Uterus (tissue), 4 donors: ENCODE measurements around the gene KRTAP4-5. TPM values are rescaled to one million over a fixed set of nuclear protein-coding genes. Genes with fewer than 3 reads are reported as not detected.
"Not testable (repeated sequence)": the region's sequence is repeated elsewhere in the genome, so short reads cannot be mapped to it uniquely, and the experiment has no call there.

Experiments
- DNase-seq, 2 donors: peaks; one replicate each; pipeline ENCODE4 v3.0.0-alpha.2; 2019 to 2020
- H3K27ac ChIP-seq, 2 donors: fragments of 200-600 bp; sonication (generic); 1 replicate in 1 of 2; 2 replicates in 1 of 2; pipeline ENCODE4 v1.5.1; 2016 to 2018
- H3K27me3 ChIP-seq, 2 donors: fragments of 200-600 bp; sonication (generic); one replicate each; pipeline ENCODE4 v1.5.1; 2018 to 2019; ENCODE audit warnings: control low read depth in 1 of 2
- H3K36me3 ChIP-seq, 2 donors: fragments of 200-600 bp; sonication (generic); one replicate each; pipeline ENCODE4 v1.5.1; 2019; ENCODE audit warnings: control low read depth in 1 of 2
- H3K4me1 ChIP-seq, 2 donors: fragments of 200-600 bp; sonication (generic); one replicate each; pipeline ENCODE4 v1.5.1; 2018 to 2019; ENCODE audit warnings: control low read depth in 1 of 2
- H3K4me3 ChIP-seq, 2 donors: fragments of 200-600 bp; sonication (generic); 1 replicate in 1 of 2; 2 replicates in 1 of 2; pipeline ENCODE4 v1.5.1; 2018 to 2019; ENCODE audit warnings: mild to moderate bottlenecking in 1 of 2
- H3K9me3 ChIP-seq, 2 donors: fragments of 200-600 bp; sonication (generic); one replicate each; pipeline ENCODE4 v1.5.1; 2019; ENCODE audit warnings: control low read depth in 1 of 2
- POLR2A ChIP-seq, 2 donors: fragments of 450-650 bp; IDR thresholded peaks; one replicate each; pipeline ENCODE4 v1.6.1; 2016; ENCODE audit warnings: antibody characterized with exemption in 2 of 2, mild to moderate bottlenecking in 1 of 2, moderate library complexity in 1 of 2
- intact Hi-C: fragments of 100-400 bp; cut with DNase I; formaldehyde crosslinking; loops from one replicate; pipeline ENCODE4 v1.15.1; 2023; ENCODE audit warnings: low total_unique reads
- total RNA-seq, 4 donors: library from RNA; depleted of rRNA in 3 of 4; stranded (reverse); fragments of >200 nt in 3 of 4; gene quantifications; one replicate each; pipeline versions ENCODE4 v1.1.0 to v1.2.4, GENCODE V29; 2014 to 2023
- TF ChIP-seq, protein P1 (sequence below), 4 experiments: fragments of 200-600 bp in 2 of 4; fragments of 450-650 bp in 2 of 4; sonication (generic) in 2 of 4; IDR thresholded peaks; one replicate each; pipeline ENCODE4 v1.5.1; 2016 to 2019; ENCODE audit warnings: antibody characterized with exemption in 4 of 4, mild to moderate bottlenecking in 2 of 4, moderate library complexity in 1 of 4
- donor health status: DM: yes; HTN: yes; CAD: no.

KRTAP4-5 gene
- total RNA-seq, 4 donors from 2014 or later: not detected

DNA sequence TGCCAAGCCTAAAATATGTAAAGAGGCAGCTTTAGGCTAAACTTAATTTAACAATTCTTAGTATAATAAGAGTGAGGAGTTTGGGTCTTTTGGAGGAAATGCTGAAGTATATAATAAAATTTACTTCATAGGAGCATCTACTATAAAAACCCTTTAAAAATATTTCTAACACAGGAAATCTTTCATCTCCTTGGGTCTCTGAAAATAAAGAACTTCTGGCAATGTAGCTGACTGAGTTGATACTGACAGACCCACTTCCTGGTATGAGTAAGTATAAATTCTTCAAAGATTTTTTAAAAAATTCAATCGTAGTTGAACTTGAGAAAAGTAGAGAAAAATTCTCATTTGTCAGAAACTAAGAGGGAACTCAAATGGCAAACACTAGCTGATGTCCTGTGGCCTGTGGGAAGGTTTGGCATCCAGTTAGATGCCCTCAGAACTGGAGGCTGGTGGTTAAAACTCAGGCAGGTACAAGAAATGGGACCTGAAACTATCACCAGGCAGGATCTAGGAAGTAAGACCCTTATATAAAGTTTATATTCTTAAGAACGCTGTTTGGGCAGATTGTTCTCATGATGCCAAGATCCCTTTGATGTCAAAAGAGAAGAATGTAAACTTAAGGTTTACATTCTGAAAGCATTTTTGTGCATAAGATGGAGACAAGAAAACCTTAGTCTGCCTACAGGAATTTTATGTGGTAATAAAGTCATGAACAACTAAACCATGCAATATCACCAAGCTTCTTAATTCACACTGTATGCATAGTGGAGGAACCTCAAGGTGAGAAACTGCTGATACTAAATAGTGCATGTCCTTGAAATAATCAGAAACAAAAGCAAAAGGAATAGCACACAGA lies 15.5 kb downstream of the KRTAP4-5 start:
- no peak overlapping the region for H3K4me3 ChIP-seq
- H3K4me1 ChIP-seq: no peaks in the 10 kb centered on the region
- H3K9me3 ChIP-seq: no peaks in the 10 kb centered on the region
- no peaks in the 10 kb centered on the region for H3K36me3 ChIP-seq
- no peaks in the 10 kb centered on the region for H3K27me3 ChIP-seq
- DNase-seq: no peak
- no peak overlapping the region for H3K27ac ChIP-seq
- intact Hi-C loops: no loop called here
- no peak for TF ChIP-seq POLR2A (IDR thresholded peaks at IDR 0.05)
- TF ChIP-seq, protein P1, sequence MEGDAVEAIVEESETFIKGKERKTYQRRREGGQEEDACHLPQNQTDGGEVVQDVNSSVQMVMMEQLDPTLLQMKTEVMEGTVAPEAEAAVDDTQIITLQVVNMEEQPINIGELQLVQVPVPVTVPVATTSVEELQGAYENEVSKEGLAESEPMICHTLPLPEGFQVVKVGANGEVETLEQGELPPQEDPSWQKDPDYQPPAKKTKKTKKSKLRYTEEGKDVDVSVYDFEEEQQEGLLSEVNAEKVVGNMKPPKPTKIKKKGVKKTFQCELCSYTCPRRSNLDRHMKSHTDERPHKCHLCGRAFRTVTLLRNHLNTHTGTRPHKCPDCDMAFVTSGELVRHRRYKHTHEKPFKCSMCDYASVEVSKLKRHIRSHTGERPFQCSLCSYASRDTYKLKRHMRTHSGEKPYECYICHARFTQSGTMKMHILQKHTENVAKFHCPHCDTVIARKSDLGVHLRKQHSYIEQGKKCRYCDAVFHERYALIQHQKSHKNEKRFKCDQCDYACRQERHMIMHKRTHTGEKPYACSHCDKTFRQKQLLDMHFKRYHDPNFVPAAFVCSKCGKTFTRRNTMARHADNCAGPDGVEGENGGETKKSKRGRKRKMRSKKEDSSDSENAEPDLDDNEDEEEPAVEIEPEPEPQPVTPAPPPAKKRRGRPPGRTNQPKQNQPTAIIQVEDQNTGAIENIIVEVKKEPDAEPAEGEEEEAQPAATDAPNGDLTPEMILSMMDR (IDR thresholded peaks at IDR 0.05): no peak

DNA sequence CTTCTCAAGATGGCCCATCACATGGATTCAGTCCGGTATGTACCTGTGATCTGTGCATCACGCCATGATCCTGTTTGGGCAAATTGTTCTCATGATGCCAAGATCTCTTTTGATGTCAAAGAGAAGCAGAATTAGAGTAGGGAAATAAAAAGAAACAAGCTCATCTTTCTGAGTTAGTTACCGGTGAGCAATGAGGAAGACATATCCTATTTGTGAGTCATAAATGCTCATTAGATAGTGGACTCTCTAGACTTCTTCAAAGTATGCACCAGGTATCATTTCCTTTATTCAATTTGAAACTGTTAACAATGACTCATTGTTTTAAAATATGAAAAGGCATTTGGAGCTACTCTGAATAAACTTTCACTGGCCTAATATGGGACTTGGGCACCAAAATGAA lies 17.6 kb downstream of the KRTAP4-5 start:
- H3K27ac ChIP-seq: no peak overlapping the region
- no peaks in the 10 kb centered on the region for H3K9me3 ChIP-seq
- no peak for DNase-seq
- intact Hi-C loops: no loop called here
- TF ChIP-seq POLR2A (IDR thresholded peaks at IDR 0.05): no peak
- TF ChIP-seq, protein P1 (IDR thresholded peaks at IDR 0.05): no peak
- H3K27me3 ChIP-seq: no peaks in the 10 kb centered on the region
- H3K4me1 ChIP-seq: no peaks in the 10 kb centered on the region
- no peaks in the 10 kb centered on the region for H3K36me3 ChIP-seq
- no peak overlapping the region for H3K4me3 ChIP-seq

DNA sequence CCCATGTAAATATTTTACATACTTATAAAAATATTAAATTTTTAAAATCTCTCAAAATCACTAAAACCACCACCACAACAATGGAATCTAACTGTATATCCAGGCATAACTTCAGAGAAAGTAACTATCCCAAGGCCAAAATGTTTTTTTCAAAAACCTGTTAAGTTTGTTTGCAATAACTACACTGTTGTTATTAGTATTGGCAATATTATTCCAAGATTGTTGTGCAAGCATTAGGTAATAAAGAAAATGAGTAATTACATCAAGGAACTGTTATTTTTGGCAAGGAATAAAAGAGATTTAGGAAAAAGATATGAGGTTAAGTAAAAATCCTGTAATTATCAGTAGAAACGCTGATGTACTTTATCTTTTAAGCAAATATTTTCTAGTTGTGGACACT lies 22.3 kb downstream of the KRTAP4-5 start:
- no peak for TF ChIP-seq POLR2A (IDR thresholded peaks at IDR 0.05)
- TF ChIP-seq, protein P1 (IDR thresholded peaks at IDR 0.05): no peak
- intact Hi-C loops: no loop called here

DNA sequence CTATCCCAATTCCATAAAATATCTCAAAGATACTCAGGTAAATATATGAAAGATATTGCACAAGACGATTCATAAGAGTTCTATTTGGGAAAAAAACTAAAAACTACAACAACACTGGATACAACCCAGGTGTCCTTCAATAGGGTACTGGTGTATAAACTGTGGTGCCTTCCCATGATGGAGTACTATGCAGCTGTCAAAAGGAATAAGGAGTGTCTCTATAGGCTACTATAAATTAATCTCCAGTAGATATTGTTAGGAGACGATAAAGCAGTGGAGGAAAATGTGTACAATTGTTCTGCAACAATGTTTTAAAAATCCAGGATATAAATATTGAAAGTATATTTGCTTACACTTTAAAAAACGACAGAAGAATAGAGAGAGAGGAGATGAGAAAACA lies 23.2 kb downstream of the KRTAP4-5 start:
- Histone ChIP-seq H3K36me3 (no peaks in the 10 kb centered on the region), H3K4me1 (no peaks in the 10 kb centered on the region), H3K27ac (no peak overlapping the region), H3K4me3 (no peak overlapping the region), H3K9me3 (no peaks in the 10 kb centered on the region), H3K27me3 (no peaks in the 10 kb centered on the region)
- intact Hi-C loops: no loop called here
- no peak for TF ChIP-seq POLR2A (IDR thresholded peaks at IDR 0.05)
- TF ChIP-seq, protein P1 (IDR thresholded peaks at IDR 0.05): no peak
- DNase-seq: no peak

More for the DNA sequence above, 22.3 kb downstream of the KRTAP4-5 start:
- DNase-seq: no peak
- H3K27me3 ChIP-seq: no peaks in the 10 kb centered on the region
- no peaks in the 10 kb centered on the region for H3K4me1 ChIP-seq
- H3K9me3 ChIP-seq: no peaks in the 10 kb centered on the region
- no peak overlapping the region for H3K27ac ChIP-seq
- H3K4me3 ChIP-seq: no peak overlapping the region
- no peaks in the 10 kb centered on the region for H3K36me3 ChIP-seq

DNA sequence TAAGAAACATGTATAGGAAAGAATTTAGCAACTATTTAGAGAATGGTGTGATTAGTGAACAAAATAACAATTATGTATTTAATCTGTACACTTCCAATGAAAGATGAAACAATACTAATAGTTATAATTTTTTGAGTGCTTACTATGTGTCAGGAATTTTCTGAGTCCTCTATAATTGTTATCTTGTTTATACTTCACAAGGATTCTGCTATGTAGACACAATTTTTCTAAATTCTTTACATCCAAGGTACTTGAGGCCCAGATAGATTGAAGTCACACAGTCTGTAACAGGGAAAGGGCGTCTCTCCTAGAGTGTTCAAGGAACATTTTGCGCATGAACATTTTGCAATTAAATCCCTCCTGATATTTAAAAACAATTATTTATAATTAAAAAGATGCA lies 24.6 kb downstream of the KRTAP4-5 start:
- intact Hi-C loops: no loop called here
- TF ChIP-seq, protein P1 (IDR thresholded peaks at IDR 0.05): no peak
- TF ChIP-seq POLR2A (IDR thresholded peaks at IDR 0.05): no peak
- no peaks in the 10 kb centered on the region for H3K4me1 ChIP-seq

DNA sequence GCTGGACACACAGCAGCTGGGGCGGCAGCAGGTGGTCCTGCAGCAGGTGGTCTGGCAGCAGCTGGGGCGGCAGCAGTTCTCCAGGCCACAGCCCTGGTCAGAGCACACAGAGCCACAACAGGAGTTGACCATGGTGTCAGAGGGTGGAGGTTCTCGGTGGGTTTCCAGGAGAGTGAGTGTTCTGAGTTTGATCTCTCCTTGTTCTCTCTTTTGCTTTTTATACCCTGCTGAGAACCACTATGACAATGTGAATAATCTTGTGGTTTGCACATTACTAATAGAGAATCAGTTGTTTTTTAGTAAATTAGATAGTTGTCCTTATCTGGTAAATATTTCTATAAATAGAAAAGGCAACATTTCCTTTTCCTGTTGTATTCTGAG lies 25.6 kb downstream of the KRTAP4-5 start, which contains the start of gene KRTAP4-12:
TSS of gene KRTAP4-12 (minus strand) at position 192 of the 381 bp plus-strand sequence. CDS start at position 132, 60 bp downstream.
- H3K27ac ChIP-seq, intact Hi-C loops, H3K4me1 ChIP-seq, H3K36me3 ChIP-seq, H3K4me3 ChIP-seq, H3K27me3 ChIP-seq, DNase-seq, H3K9me3 ChIP-seq: not testable (repeated sequence)

More for the DNA sequence above, 24.6 kb downstream of the KRTAP4-5 start:
- H3K36me3 ChIP-seq: no peaks in the 10 kb centered on the region
- no peak overlapping the region for H3K27ac ChIP-seq
- DNase-seq: no peak
- no peaks in the 10 kb centered on the region for H3K9me3 ChIP-seq
- no peaks in the 10 kb centered on the region for H3K27me3 ChIP-seq
- no peak overlapping the region for H3K4me3 ChIP-seq

DNA sequence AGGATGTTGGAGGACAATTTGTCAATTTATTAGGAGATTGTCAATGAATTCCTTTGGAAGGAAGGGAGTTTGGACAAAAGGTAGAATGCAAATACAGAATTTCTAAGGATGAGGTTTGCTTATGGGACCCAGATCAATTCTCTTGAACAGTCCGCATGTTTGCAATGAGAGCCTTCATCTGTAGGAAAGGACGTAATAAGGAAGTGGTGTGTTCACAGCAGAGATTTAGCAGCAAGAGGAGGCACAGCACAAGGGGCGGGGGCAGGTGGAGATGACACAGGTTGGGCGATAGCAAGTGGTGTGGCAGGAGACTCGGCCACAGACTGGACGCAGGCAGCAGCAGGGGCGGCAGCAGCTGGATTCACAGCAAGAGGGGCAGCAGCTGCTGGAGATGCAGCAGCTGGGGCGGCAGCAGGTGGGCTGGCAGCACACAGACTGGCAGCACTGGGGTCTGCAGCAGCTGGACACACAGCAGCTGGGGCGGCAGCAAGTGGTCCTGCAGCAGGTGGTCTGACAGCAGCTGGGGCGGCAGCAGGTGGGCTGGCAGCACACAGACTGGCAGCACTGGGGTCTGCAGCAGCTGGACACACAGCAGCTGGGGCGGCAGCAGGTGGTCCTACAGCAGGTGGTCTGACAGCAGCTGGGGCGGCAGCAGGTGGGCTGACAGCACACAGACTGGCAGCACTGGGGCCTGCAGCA lies 26.2 kb downstream of the KRTAP4-5 start:
- H3K4me3 ChIP-seq, H3K27ac ChIP-seq, H3K9me3 ChIP-seq, intact Hi-C loops, DNase-seq, H3K4me1 ChIP-seq, H3K27me3 ChIP-seq, H3K36me3 ChIP-seq: not testable (repeated sequence)
